ENCODE data around the gene TMEM45A. TPM values are rescaled to one million over a fixed set of nuclear protein-coding genes. Genes with fewer than 3 reads are reported as not detected.

Gene TMEM45A
- total and polyA plus RNA-seq, 2 donors (not counting 3 experiments of a cell fraction or from before 2014, with no cell fraction given) = 5.6 to 8.6 TPM

GRCh38 chr3:100588251-100588650 is 95.8 kb downstream of the TMEM45A start:
- TF ChIP-seq MAX (IDR thresholded peaks at IDR 0.05; ENCODE audit: insufficient read depth, insufficient read length) (no peak), MYC (IDR thresholded peaks at IDR 0.05; ENCODE audit: low read depth, low read length) (no peak), CTCF (IDR thresholded peaks at IDR 0.05; ENCODE audit: extremely low read depth in 1 of 2, insufficient read depth in 1 of 2, low read depth in 1 of 2, low read length in 2 of 2) (no peak), EZH2 (IDR thresholded peaks at IDR 0.05; ENCODE audit: borderline replicate concordance, low read depth, low read length, severe bottlenecking) (no peak), POLR2A (IDR thresholded peaks at IDR 0.05; ENCODE audit: low read depth, low read length) (no peak), GATA2 (IDR thresholded peaks at IDR 0.05; ENCODE audit: insufficient read depth, insufficient read length, low read depth, low read length) (no peak), FOS (IDR thresholded peaks at IDR 0.05; ENCODE audit: borderline replicate concordance, insufficient read depth, low read length) (no peak), POLR2AphosphoS5 (IDR thresholded peaks at IDR 0.05; ENCODE audit: insufficient read depth, low read depth, low read length) (no peak), JUN (IDR thresholded peaks at IDR 0.05; ENCODE audit: borderline replicate concordance, insufficient read depth, insufficient read length, low read depth) (no peak)
- ChIA-PET POLR2A (no interaction called here), CTCF (interaction anchor here (0.6 to 9.2 kb wide), 7 partner anchors 15 to 742 kb away, joined by 3 to 292 read pairs (median 3); no protein-coding TSS in a partner anchor)
- H3K79me2 ChIP-seq (ENCODE audit: control insufficient read depth, insufficient read depth, low read length) = no peaks in the 10 kb centered on the region
- no TSS peak for BruUV-seq (replicated peaks)
- H3K9me1 ChIP-seq (replicated peaks; ENCODE audit: control insufficient read depth, extremely low read depth, insufficient read depth, low read length) = no peaks in the 10 kb centered on the region
- dilution Hi-C loops (cut with MboI; ENCODE audit: extremely low pct_ligation_motif_present, low sequenced_read_pairs) (no loop called here), intact Hi-C loops (cut with micrococcal nuclease) (no loop called here)
- H3K36me3 ChIP-seq (ENCODE audit: control insufficient read depth in 2 of 2, extremely low read depth in 1 of 2, insufficient read depth in 2 of 2, low read length in 2 of 2) = no peaks in the 10 kb centered on the region
- peaks cover 3% of the 10 kb centered on the region for H3K4me1 ChIP-seq (ENCODE audit: control insufficient read depth, extremely low read depth, insufficient read depth, low read length)
- H3K4me2 ChIP-seq (ENCODE audit: insufficient read depth, low read length) = no peak overlapping the region
- FAIRE-seq (no peak), DNase-seq (ENCODE audit: low read depth, low spot score) (no peak)
- H3K27me3 ChIP-seq (ENCODE audit: control insufficient read depth in 2 of 2, insufficient read depth in 2 of 2, low read length in 2 of 2) = no peaks in the 10 kb centered on the region
- no peak overlapping the region for H3K9ac ChIP-seq (replicated peaks; ENCODE audit: extremely low read depth, insufficient read depth, low read length)
- no peaks in the 10 kb centered on the region for H4K20me1 ChIP-seq (replicated peaks; ENCODE audit: control insufficient read depth, extremely low read depth, insufficient read depth, low read length)
- no peaks in the 10 kb centered on the region for H3K9me3 ChIP-seq (replicated peaks; ENCODE audit: control insufficient read depth, insufficient read depth, low read length)
- no peak overlapping the region for H3K27ac ChIP-seq (ENCODE audit: insufficient read depth, low read depth, low read length)
- H3K4me3 ChIP-seq (replicated peaks in 1 of 3; ENCODE audit: insufficient read depth in 1 of 3, low read depth in 1 of 3, low read length in 3 of 3) = no peak overlapping the region
- H2AFZ ChIP-seq (ENCODE audit: low read depth, low read length) = no peak overlapping the region
